SU-DHL-6 (cell line): ENCODE measurements around the gene CCDC88C.
A peak's percentile ranks its signal among the peaks of the same experiment; 100 is the strongest.

Experiments used
- H2AFZ ChIP-seq: fragments of 200-600 bp; sonication (generic); 2 replicates; pipeline ENCODE4 v1.6.1; 2014; ENCODE audit warnings: low read depth, mild to moderate bottlenecking, moderate library complexity, mixed read lengths, antibody characterized with exemption, low read length; ENCODE audit not compliant: severe bottlenecking
- H3F3A ChIP-seq: fragments of 200-600 bp; shearing (Covaris generic); 2 replicates; pipeline ENCODE4 v1.6.0; 2016; ENCODE audit warnings: antibody characterized with exemption, mild to moderate bottlenecking; ENCODE audit not compliant: insufficient read depth
- H3K27ac ChIP-seq: fragments of 200-600 bp; sonication (generic); 2 replicates; pipeline ENCODE4 v1.5.1; 2016; ENCODE audit warnings: low read depth, mild to moderate bottlenecking, low read length, moderate library complexity, mixed read lengths
- H3K27me3 ChIP-seq: fragments of 200-600 bp; sonication (generic), shearing (Covaris generic); 2 replicates; pipeline ENCODE4 v1.6.0; 2014; ENCODE audit warnings: mild to moderate bottlenecking, low read length
- H3K36me3 ChIP-seq: fragments of 200-600 bp; sonication (generic); 2 replicates; pipeline ENCODE4 v1.6.1; 2014; ENCODE audit warnings: mild to moderate bottlenecking, low read length, mixed read lengths
- H3K4me2 ChIP-seq: fragments of 300-600, 200-600 bp; shearing (Covaris generic), sonication (generic); 2 replicates; pipeline ENCODE4 v1.6.0; 2014; ENCODE audit warnings: low read length, low read depth, mild to moderate bottlenecking; ENCODE audit not compliant: poor library complexity, severe bottlenecking
- H3K4me3 ChIP-seq: fragments of 200-600 bp; sonication (generic); 2 replicates; pipeline ENCODE4 v1.5.1; 2014; ENCODE audit warnings: antibody characterized with exemption, low read length, mild to moderate bottlenecking, mixed read lengths; ENCODE audit not compliant: insufficient read depth, poor library complexity, severe bottlenecking
- H3K79me2 ChIP-seq: fragments of 200-600 bp; sonication (generic); 2 replicates; pipeline ENCODE4 v1.6.1; 2014; ENCODE audit warnings: mild to moderate bottlenecking, low read length, moderate library complexity; ENCODE audit not compliant: insufficient read depth
- H3K9ac ChIP-seq: fragments of 200-600 bp; sonication (generic); 2 replicates; pipeline ENCODE4 v1.7.0; 2014; ENCODE audit warnings: mild to moderate bottlenecking, low read length
- H3K9me2 ChIP-seq: fragments of 200-600 bp; sonication (generic); replicated peaks from 2 replicates; pipeline ENCODE4 v1.6.1; 2014; ENCODE audit warnings: low read length; ENCODE audit not compliant: insufficient read depth
- H3K9me3 ChIP-seq: fragments of 200-600 bp; sonication (generic); 2 replicates; pipeline ENCODE4 v1.6.1; 2014; ENCODE audit warnings: low read length, mixed read lengths; ENCODE audit not compliant: insufficient read depth
- H4K20me1 ChIP-seq: fragments of 200-600 bp; sonication (generic); 2 replicates; pipeline ENCODE4 v1.6.1; 2014; ENCODE audit warnings: low read depth, mild to moderate bottlenecking, antibody characterized with exemption, low read length, moderate library complexity, mixed read lengths
- EZH2phosphoT487 ChIP-seq: fragments of 200-600 bp; sonication (generic), shearing (Covaris generic); conservative IDR thresholded peaks from 2 replicates; pipeline ENCODE4 v1.6.1; 2018; ENCODE audit warnings: mild to moderate bottlenecking, antibody characterized with exemption, low read length, moderate library complexity, mixed read lengths
- TF ChIP-seq, protein P1 (sequence below): fragments of 200-600 bp; sonication (generic); IDR thresholded peaks from one replicate; pipeline ENCODE4 v1.5.1; 2017; ENCODE audit warnings: antibody characterized with exemption, mild to moderate bottlenecking, low read length, moderate library complexity; ENCODE audit not compliant: insufficient read depth, poor library complexity, severe bottlenecking

Gene CCDC88C

DNA sequence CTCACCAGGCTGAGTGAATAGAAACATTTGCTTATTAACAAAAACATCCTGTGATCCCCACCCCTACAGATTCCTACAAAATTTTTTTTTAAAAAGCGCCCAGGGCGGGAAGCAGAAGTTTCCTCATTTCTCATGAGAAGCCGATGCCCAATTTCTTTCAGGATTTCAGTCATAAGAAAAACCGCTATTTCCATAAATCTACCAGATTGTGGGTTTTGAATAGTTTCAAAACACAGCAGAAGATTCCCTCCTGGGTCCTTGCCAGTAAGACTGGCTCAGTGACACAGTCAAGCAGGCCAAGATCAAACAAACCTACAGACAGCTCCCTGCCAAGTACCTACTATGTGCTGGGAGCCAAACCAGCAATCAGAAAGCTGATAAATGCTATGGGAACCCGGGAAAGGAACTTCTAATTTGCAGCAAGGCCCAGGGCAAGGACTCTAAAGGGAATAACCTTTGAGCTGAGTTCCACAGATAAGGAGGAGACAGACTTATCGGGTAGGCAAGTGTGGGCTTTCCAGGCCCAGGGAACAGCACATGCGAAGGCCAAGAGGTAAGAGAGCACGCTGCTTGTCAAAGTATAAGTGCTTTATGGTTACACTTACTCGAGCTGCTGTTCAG is 68.7 kb downstream of the CCDC88C start:
- H3K4me3 ChIP-seq, result no peak overlapping the region
- H3K79me2 ChIP-seq, result peaks cover 93% of the 10 kb centered on the region
- no peaks in the 10 kb centered on the region for H3K9me2 ChIP-seq
- H3K9ac ChIP-seq, result peak overlapping the region; percentile 67
- H4K20me1 ChIP-seq, result no peaks in the 10 kb centered on the region
- TF ChIP-seq, protein P1, sequence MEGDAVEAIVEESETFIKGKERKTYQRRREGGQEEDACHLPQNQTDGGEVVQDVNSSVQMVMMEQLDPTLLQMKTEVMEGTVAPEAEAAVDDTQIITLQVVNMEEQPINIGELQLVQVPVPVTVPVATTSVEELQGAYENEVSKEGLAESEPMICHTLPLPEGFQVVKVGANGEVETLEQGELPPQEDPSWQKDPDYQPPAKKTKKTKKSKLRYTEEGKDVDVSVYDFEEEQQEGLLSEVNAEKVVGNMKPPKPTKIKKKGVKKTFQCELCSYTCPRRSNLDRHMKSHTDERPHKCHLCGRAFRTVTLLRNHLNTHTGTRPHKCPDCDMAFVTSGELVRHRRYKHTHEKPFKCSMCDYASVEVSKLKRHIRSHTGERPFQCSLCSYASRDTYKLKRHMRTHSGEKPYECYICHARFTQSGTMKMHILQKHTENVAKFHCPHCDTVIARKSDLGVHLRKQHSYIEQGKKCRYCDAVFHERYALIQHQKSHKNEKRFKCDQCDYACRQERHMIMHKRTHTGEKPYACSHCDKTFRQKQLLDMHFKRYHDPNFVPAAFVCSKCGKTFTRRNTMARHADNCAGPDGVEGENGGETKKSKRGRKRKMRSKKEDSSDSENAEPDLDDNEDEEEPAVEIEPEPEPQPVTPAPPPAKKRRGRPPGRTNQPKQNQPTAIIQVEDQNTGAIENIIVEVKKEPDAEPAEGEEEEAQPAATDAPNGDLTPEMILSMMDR, result no peak
- TF ChIP-seq EZH2phosphoT487, result no peak
- H2AFZ ChIP-seq, result no peak overlapping the region
- no peaks in the 10 kb centered on the region for H3K27me3 ChIP-seq
- peak overlapping the region; percentile 84 for H3K4me2 ChIP-seq
- no peaks in the 10 kb centered on the region for H3K36me3 ChIP-seq
- H3K27ac ChIP-seq, result peak overlapping the region; percentile 99
- H3K9me3 ChIP-seq, result no peaks in the 10 kb centered on the region
- H3F3A ChIP-seq, result peaks cover 33% of the 10 kb centered on the region

DNA sequence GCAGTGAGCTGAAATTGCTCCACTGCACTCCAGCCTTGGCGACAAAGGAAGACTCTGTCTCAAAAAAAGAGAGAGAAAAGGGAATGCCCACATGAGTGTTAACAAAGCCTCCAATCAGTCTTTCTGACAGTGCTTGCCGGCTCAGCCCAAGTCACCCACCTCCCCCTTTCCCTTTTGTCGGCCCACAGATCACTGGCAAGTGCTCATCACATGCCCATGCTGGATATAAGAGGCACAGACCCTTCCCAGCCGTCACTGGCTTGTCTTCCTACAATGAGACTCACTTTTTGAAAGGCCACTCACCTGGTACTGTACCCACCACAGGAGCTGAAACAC is 70.8 kb downstream of the CCDC88C start:
- Histone ChIP-seq H3K36me3 (no peaks in the 10 kb centered on the region), H3K9me3 (no peaks in the 10 kb centered on the region), H3K79me2 (peaks cover 85% of the 10 kb centered on the region), H3K4me2 (peak overlapping the region; percentile 11), H4K20me1 (no peaks in the 10 kb centered on the region), H3K27ac (peak overlapping the region; percentile 69), H3F3A (peaks cover 22% of the 10 kb centered on the region; the same call in 1 of the 2 replicates), H3K9ac (peak overlapping the region; percentile 19), H2AFZ (no peak overlapping the region), H3K9me2 (no peaks in the 10 kb centered on the region), H3K27me3 (no peaks in the 10 kb centered on the region), H3K4me3 (no peak overlapping the region)
- no peak for TF ChIP-seq EZH2phosphoT487
- TF ChIP-seq, protein P1, result no peak

DNA sequence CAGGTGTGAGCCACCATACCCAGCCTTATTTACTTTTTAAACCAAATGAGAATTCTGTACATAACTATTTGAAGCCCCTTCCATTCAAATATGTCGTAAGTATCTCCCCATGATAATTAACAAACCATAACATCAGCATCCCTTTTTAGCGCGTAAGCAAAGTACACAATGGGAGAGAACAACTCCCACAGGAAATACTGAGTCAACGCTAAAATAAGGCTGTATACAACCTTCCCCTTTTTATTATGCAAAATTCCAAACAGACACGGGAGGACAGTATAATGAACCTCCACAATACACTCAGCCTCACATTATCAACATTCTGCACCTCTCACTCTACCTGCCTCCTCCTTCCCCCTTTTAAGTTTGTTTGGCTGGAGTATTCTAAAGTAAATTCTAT is 73.5 kb downstream of the CCDC88C start:
- H3F3A ChIP-seq, result peaks cover 13% of the 10 kb centered on the region; the same call in 1 of the 2 replicates
- H4K20me1 ChIP-seq, result no peaks in the 10 kb centered on the region
- H3K4me2 ChIP-seq, result no peak overlapping the region
- no peaks in the 10 kb centered on the region for H3K9me3 ChIP-seq
- H3K9ac ChIP-seq, result no peak overlapping the region
- H2AFZ ChIP-seq, result no peak overlapping the region
- H3K4me3 ChIP-seq, result no peak overlapping the region
- H3K9me2 ChIP-seq, result no peaks in the 10 kb centered on the region
- H3K27me3 ChIP-seq, result no peaks in the 10 kb centered on the region
- H3K79me2 ChIP-seq, result peaks cover 67% of the 10 kb centered on the region
- no peak overlapping the region for H3K27ac ChIP-seq
- no peak for TF ChIP-seq EZH2phosphoT487
- TF ChIP-seq, protein P1, result no peak
- no peaks in the 10 kb centered on the region for H3K36me3 ChIP-seq
